ENCODE data around the gene UCN2. TPM values are rescaled to one million over a fixed set of nuclear protein-coding genes. Genes with fewer than 3 reads are reported as not detected.
"Not testable (repeated sequence)": the region's sequence is repeated elsewhere in the genome, so short reads cannot be mapped to it uniquely, and the experiment has no call there.

The UCN2 gene
- total RNA-seq, 1 donor from 2014 or later: 0.48 TPM

GRCh38 chr3:48565186-48565585 lies 1.6 kb upstream of the UCN2 start:
- no peak for DNase-seq (ENCODE audit: low spot score)
- intact Hi-C loops (cut with DNase I): no loop called here

GRCh38 chr3:48564667-48565066 lies 1.1 kb upstream of the UCN2 start:
- DNase-seq (ENCODE audit: low spot score): no peak
- intact Hi-C loops (cut with DNase I): no loop called here

GRCh38 chr3:48564022-48564421 lies 441 bp upstream of the UCN2 start:
- intact Hi-C loops (cut with DNase I): no loop called here
- no peak for DNase-seq (ENCODE audit: low spot score)

- intact Hi-C loops (cut with DNase I): no loop called here
- no peak for DNase-seq (ENCODE audit: low spot score)
Observed at GRCh38 chr3:48562367-48563095, 1.1 kb downstream of the UCN2 start.

- intact Hi-C loops (cut with DNase I): no loop called here
- no peak for DNase-seq (ENCODE audit: low spot score)
Observed at GRCh38 chr3:48561045-48561736, 2.4 kb downstream of the UCN2 start.

GRCh38 chr3:48560648-48561018 lies 2.9 kb downstream of the UCN2 start:
- DNase-seq (ENCODE audit: low spot score): no peak
- intact Hi-C loops (cut with DNase I): no loop called here

- intact Hi-C loops (cut with DNase I): loop anchor here (2.0 kb wide), 2 partner anchors 42 to 50 kb away; partner anchors contain the start of gene UQCRC1
- DNase-seq (ENCODE audit: low spot score): no peak
Observed at GRCh38 chr3:48558493-48559134, 5.0 kb downstream of the UCN2 start.

GRCh38 chr3:48556796-48557626 lies 6.6 kb downstream of the UCN2 start, which contains the start of gene PFKFB4:
Gene PFKFB4, minus strand, starts transcription at chr3:48556803. Its CDS starts 26 bp downstream, at chr3:48556777.
- intact Hi-C loops (cut with DNase I): no loop called here
- peak; percentile 100 for DNase-seq (ENCODE audit: low spot score)

GRCh38 chr3:48555949-48556795 lies 7.4 kb downstream of the UCN2 start:
- no peak for DNase-seq (ENCODE audit: low spot score)
- intact Hi-C loops (cut with DNase I): no loop called here

GRCh38 chr3:48555231-48555948 lies 8.2 kb downstream of the UCN2 start:
- DNase-seq (ENCODE audit: low spot score): no peak
- intact Hi-C loops (cut with DNase I): no loop called here

- intact Hi-C loops (cut with DNase I): no loop called here
- no peak for DNase-seq (ENCODE audit: low spot score)
Observed at GRCh38 chr3:48553886-48554845, 9.4 kb downstream of the UCN2 start.

- no peak for DNase-seq (ENCODE audit: low spot score)
- intact Hi-C loops (cut with DNase I): no loop called here
Observed at GRCh38 chr3:48553361-48553760, 10.2 kb downstream of the UCN2 start.

GRCh38 chr3:48552111-48552951 lies 11.2 kb downstream of the UCN2 start:
- intact Hi-C loops (cut with DNase I): no loop called here
- DNase-seq (ENCODE audit: low spot score): no peak

- DNase-seq (ENCODE audit: low spot score); intact Hi-C loops (cut with DNase I): not testable (repeated sequence)
Observed at GRCh38 chr3:48551651-48552050, 11.9 kb downstream of the UCN2 start.

GRCh38 chr3:48548729-48549705 lies 14.6 kb downstream of the UCN2 start:
- intact Hi-C loops (cut with DNase I): loop anchor here (1.0 to 5.0 kb wide), 4 partner anchors 42 to 276 kb away; no protein-coding TSS in a partner anchor
- DNase-seq (ENCODE audit: low spot score): peak; percentile 93

Data from cardiac septum (tissue), 1 donor.